HG02623 (cell line): ENCODE data around the gene KRTAP5-2.
"Not testable (repeated sequence)": the region's sequence is repeated elsewhere in the genome, so short reads cannot be mapped to it uniquely, and the experiment has no call there.

ENCODE experiments used
- ATAC-seq: cut with Tn5 transposase; IDR thresholded peaks from one replicate; pipeline ENCODE4 v1.9.1; 2021; ENCODE audit warnings: moderate library complexity; ENCODE audit not compliant: unreplicated experiment

Gene KRTAP5-2

DNA sequence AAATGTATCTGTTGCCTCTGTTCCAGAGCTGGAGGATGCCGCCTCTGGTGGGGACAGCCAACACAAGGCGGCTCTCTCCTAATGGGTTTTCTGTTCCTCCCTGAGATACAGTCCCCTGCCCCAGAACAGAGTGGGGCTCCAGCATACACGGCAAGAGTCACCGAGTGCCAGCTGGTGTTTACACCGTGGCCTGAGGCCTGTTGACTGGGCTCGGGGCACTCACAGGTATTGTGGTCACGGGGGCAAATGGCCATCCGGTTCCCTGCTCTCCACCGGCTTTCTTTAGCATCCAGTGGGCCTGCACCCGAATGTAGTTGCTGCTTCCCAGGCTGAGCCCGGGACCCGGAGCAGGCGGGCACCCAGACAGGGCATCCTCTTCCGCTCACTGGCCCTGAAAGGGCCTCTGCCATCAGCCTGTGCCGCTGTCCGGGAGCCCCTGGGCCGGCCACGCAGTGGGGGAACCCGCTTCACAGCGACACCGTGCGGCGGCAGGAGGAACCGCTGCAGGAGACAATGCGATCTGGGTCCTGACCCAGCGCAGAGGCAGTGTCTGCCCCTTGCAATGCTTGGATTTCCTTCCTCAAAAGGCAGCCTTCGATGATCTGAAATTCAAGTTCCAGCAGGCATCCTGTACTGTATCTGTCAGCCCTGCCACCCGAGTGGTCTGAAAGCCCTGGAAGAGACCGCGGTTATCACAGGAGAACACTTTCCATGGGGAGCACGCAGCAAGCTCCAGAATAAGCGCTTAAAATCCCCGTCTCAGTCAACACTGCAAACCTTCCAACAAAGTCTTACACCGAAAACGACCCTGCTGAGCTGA lies 30.6 kb upstream of the KRTAP5-2 start:
- ATAC-seq = no peak

GRCh38 chr11:1625541-1625940 lies 27.4 kb upstream of the KRTAP5-2 start:
- no peak for ATAC-seq

- no peak for ATAC-seq
These were observed 26.5 kb upstream of the KRTAP5-2 start for GRCh38 chr11:1624621-1625020.

DNA sequence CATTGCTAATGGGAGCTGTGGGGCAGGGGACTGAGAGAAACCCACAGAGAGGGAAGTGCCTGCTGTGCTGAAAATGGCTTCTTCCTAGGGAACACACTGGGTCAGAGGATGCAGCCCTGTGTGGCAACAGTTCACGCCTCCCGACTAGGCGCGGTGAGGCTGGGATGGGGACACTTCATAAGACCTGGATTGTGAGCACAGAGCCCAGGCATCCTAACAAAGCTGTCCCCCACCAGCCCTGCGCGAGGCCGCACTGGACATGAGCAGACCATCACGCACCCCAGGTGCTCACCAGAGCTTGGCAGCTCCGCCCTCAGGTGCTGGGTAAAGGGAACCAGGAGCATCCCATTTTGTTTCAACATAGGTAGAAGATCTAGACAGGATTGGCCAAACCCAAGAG lies 25.6 kb upstream of the KRTAP5-2 start:
- ATAC-seq = no peak

DNA sequence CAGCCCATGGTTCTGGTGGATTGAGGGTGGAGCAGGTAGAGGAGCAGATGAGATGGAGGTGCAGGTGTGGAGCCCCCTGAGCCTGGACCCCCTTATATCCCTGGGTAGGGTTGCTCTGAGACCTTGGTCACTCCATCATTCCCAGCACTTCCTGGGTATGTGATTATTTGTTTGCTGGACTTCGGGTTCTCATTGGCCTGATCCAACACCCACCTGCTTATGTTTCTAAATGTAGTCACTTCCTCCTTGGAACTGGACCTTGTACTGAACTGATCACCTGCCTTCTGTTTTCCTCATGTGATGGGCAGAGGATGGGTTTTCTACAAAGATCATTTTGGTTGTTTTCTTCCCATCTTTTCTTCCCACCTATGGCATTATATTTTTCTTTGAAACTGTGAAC lies 24.0 kb upstream of the KRTAP5-2 start, which contains the start of gene KRTAP5-4:
TSS of gene KRTAP5-4 (minus strand) at position 53 of the 400 bp plus-strand sequence. CDS start at position 8, 45 bp downstream.
- ATAC-seq = no peak

GRCh38 chr11:1619449-1619848 lies 21.4 kb upstream of the KRTAP5-2 start:
- no peak for ATAC-seq

- no peak for ATAC-seq
These were observed 20.1 kb upstream of the KRTAP5-2 start for GRCh38 chr11:1618231-1618630.

DNA sequence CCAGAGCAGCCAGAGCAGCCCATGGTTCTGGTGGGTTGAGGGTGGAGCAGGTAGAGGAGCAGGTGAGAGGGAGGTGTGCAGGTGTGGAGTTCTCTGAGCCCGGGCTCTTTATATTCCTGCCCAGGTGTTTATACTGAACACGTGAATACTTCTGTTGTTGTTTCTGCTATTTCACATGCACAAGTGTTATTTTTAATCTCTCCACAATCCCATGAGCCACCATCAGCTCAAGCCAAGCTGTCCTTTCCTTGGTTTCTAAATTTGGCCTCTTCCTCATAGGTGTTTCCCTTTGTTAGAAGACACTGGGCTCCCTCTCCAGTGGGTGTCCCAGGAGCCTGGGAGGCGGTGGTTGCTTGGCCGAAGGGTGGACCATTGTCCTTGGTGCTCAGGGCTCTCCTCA lies 10.3 kb upstream of the KRTAP5-2 start, which contains the start of gene KRTAP5-3:
TSS of gene KRTAP5-3 (minus strand) at position 101 of the 400 bp plus-strand sequence. CDS start at position 23, 78 bp downstream.
- no peak for ATAC-seq

DNA sequence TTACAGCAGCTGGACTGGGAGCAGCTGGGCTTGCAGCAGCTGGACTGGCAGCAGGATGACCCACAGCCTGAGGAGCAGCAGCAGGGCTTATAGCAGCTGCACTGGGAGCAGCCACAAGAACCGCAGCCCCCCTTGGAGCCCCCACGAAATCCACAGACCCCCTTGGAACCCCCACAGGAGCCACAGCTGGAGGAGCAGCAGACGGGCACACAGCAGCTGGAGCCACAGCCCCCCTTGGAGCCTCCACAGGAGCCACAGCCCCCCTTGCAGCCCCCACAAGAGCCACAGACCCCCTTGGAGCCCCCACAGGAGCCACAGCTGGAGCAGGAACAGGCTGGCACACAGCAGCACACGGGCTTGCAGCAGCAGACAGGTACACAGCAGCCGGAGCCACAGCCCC lies 9.8 kb upstream of the KRTAP5-2 start:
- not testable (repeated sequence) for ATAC-seq

DNA sequence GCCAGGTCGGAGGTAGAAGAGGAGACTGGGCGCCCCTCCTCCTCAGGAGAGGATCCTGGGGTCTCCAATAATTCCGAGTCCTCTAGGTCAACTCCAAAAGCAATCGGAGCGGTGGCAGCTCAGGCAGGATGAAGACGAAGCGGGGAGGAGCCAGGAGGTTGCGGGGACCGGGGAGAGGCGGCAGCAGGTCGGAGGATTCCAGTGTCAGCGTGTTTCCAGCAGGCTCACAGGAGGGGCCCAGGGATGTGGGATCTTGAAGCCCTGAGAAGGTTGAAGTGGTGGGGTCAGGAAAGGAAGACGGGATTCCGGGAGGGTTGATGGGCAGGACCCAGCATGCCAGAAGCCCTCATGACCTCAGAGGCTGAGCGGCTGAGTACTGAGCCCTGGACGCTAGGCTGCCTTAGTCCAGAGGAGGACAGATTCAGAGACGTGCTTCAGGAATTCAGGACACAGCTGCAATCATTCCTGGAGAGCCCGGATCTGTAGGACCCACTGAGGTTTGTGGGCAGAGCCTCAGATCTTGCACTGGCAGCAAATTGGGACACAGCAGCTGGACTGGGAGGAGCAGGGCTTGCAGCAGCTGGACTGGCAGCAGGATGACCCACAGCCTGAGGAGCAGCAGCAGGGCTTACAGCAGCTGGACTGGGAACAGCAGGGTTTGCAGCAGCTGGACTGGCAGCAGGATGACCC lies 9.2 kb upstream of the KRTAP5-2 start:
- not testable (repeated sequence) for ATAC-seq

DNA sequence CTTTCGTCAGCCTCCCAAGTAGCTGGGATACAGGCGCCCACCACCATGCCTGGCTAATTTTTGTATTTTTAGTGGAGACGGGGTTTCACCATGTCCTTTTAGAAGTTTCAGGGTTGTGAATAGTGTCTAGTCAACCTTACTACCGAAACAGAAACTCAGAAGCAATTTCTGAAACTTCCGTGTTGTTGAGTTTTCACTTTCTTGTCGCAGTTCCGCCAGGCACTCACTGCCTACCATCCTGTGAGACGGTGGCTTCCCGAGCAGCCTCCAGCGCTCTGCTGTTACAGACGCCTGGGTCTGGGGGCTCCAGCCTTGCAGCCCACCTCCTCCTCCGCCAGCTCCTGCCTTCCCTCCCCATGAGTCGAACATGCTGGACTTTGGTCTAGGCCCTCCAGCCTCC lies 7.8 kb upstream of the KRTAP5-2 start:
- not testable (repeated sequence) for ATAC-seq

DNA sequence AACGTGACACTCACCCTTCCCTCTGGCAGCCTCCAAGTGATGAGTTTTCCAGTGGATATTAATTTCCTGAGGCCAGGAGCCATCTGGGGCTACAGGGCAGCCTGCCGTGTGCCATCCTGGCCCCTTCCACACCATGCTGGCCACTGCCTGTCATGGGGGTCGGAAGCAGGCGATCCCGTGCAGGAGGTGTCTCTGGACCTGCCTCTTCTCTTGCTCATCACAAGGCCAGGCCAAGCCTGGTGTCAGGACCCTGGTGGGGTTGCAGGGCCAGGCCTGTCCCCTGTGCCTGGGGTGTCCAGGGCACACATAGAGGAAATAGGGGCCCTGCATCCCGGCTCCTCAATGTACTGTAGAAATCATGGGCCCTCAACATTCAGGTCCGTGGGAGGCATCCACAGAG lies 6.6 kb upstream of the KRTAP5-2 start:
- no peak for ATAC-seq

DNA sequence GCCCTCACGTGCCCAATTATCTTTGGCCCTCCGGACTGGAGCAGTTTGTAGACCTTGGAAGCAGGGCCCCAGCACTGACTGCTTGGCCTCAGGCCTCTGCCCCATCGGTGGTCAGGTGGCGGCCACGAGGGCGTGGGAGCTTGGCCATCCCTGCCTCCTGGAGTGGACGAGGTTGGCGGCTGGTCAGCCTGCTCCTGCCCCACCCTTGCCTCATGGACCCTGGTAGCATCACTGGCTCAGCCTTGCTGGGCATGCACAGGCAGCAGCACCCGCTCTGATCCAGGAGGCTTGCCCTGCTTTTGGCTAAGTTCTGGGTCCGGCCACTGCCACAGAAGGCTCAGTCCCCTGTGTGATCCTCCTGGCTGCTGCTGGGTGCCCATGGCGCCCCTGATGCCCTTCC lies 6.1 kb upstream of the KRTAP5-2 start:
- ATAC-seq = no peak

DNA sequence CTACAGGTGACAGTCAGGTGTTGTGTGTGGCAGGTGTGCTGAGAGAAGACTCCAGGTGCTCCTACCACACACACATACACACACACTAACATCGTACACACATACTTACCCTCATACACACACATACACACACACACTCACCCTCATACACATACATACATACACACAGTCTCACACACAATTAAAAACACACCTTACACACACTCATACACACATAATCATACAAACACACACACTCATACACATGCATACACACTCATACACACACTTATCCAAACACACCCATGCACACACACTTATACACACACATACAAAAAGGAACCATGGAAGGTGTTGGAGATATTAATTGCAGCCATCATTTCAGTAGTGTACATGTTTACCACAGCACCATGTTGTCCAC lies 5.5 kb upstream of the KRTAP5-2 start:
- ATAC-seq = no peak

DNA sequence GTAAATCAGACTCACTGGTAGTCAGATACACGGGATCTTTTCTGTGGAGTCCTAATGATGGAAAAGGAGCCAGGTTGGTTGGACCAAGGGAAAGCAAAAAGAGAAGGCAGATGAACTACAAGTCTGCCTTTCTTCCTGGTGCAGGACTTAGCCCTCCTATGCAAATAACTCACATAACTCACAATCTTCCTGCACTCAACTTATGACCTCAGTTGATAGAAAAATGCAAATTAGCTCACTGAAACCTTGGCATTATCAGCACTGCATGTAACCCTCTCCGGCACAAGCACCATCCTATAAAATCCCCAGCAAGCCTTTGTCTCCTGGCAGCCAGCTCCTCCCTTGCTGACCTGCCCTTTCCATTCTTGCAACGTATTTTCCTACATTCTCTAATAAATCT lies 3.6 kb upstream of the KRTAP5-2 start:
- not testable (repeated sequence) for ATAC-seq

DNA sequence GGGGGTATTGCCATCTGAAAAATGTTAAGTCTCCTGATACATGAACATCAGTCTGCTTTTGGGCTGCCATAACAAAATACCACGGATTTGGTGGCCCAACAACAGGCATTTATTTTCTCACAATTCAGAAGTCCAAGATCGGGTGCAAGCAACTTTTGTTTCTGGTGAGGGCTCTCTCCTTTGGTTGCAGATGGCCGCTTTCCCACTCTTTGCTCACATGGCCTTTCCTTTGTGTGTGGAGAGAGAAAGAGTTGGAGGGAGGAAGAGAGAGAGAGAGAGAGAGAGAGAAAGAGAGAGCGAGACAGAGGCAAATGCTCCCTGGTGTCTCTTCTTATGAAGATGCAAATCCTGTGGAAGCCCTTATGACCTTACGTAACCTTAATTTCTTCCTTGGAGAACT lies 2.5 kb upstream of the KRTAP5-2 start:
- ATAC-seq = no peak

DNA sequence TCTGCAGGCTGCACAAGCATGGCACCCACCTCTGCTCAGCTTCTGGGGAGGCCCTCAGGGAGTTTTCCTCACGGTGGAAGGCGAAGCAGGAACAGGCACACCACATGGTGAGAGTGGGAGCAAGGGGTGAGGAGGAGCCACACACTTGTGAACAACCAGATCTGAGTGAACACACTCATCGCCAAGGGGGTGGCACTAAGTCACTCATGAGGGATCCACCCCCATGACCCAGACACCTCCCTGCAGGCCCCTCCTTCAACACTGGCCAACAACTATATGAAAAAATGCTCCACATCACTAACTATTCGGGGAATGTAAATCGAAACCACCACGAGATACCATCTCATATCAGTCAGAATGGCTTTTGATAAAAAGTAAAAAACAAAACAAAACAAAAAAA lies 722 bp upstream of the KRTAP5-2 start:
- no peak for ATAC-seq

GRCh38 chr11:1598406-1598805 lies 312 bp upstream of the KRTAP5-2 start:
- not testable (repeated sequence) for ATAC-seq

- no peak for ATAC-seq
These were observed 632 bp downstream of the KRTAP5-2 start for GRCh38 chr11:1597331-1597993.

DNA sequence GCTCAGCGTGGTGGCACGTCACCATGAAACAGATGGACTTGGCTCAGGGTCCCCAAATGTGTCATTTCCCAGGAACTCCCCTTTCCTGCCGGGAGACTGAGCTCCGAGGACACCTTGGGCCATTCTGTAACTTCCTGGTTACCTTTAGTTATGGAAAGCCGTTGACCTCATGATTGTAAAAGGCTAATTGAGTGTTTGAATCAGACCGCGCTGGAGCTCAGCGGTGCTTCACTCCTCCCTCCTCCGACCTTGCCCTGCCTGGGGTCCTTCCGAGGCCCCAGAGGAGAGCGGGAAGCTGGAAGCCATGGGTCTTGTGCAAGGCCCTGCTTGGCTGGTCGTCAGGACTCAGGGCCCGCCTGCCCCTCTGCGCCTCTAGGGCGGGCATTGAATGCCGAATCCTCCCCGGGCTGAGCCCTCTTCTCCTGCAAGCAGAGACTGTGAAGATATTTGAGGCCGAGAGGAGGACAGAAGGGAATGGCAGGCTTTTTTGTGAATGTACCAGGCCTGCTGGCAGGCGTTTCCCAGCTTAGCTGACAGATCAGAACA lies 1.4 kb downstream of the KRTAP5-2 start:
- ATAC-seq = not testable (repeated sequence)

DNA sequence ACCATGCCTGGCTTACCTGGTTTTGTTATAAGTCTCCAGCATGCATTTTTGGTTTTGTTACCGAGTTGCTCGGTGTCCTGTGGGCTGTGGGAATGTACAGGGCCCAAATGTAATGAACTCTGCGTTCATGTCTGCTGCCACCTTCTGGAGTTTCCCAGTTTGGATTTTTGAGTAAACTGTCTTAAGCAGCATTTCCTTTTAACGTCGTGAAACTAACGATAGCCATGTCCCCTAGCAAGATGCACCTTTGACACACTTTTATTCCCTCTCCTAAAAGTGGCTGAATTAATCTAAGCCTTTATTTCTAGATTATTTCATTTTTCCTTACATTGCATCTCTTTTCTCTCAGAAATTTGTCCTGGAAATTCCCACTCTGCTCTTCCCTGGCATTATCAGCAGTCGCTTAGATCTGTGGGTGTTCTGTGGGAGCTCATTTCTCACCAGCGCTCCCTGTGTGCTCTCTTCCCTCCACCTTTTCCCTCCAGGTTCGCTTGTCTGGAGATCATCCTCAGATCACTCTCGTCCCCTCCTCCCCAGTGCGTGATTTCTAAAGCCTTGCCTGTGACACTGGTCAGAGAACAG lies 2.0 kb downstream of the KRTAP5-2 start:
- not testable (repeated sequence) for ATAC-seq
